ENCODE data around the gene SLCO3A1.

SLCO3A1 gene

GRCh38 chr15:91826443-91826842, 27.1 kb upstream of the SLCO3A1 start:
- in situ Hi-C loops (cut with MboI; ENCODE audit: low pct_unique_long_range_greater_than_20kb, low sequenced_read_pairs, unreplicated experiment): no loop called here
- DNase-seq (ENCODE audit: low spot score): no peak

DNA sequence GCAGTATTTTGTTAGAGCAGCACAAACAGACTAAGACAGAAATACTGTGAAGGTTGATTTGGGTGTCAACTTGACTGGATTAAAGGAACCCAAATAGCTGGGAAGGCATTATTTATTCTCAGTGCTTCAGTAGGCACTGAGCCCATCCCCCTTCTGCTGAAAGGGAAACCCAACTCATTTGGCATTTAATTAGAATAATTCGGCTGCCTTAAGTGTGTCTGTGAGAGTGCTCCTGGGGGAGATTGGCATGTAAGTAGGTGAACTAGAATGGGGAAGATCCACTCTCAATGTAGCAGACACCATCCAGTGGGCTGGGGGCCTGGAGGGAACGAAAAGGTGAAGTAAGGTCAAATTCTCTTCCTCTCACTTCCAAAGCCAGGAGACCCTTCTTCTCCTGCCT, 20.5 kb upstream of the SLCO3A1 start:
- TF ChIP-seq, protein P1, sequence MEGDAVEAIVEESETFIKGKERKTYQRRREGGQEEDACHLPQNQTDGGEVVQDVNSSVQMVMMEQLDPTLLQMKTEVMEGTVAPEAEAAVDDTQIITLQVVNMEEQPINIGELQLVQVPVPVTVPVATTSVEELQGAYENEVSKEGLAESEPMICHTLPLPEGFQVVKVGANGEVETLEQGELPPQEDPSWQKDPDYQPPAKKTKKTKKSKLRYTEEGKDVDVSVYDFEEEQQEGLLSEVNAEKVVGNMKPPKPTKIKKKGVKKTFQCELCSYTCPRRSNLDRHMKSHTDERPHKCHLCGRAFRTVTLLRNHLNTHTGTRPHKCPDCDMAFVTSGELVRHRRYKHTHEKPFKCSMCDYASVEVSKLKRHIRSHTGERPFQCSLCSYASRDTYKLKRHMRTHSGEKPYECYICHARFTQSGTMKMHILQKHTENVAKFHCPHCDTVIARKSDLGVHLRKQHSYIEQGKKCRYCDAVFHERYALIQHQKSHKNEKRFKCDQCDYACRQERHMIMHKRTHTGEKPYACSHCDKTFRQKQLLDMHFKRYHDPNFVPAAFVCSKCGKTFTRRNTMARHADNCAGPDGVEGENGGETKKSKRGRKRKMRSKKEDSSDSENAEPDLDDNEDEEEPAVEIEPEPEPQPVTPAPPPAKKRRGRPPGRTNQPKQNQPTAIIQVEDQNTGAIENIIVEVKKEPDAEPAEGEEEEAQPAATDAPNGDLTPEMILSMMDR (IDR thresholded peaks at IDR 0.05; ENCODE audit: extremely low read depth, insufficient read depth, missing control alignments): no peak
- in situ Hi-C loops (cut with MboI; ENCODE audit: low pct_unique_long_range_greater_than_20kb, low sequenced_read_pairs, unreplicated experiment): no loop called here
- no peak for DNase-seq (ENCODE audit: low spot score)

More at GRCh38 chr15:91826443-91826842, 27.1 kb upstream of the SLCO3A1 start:
- TF ChIP-seq, protein P1 (IDR thresholded peaks at IDR 0.05; ENCODE audit: extremely low read depth, insufficient read depth, missing control alignments): no peak

GRCh38 chr15:91839867-91840266, 13.6 kb upstream of the SLCO3A1 start:
- no peak for DNase-seq (ENCODE audit: low spot score)
- TF ChIP-seq, protein P1 (IDR thresholded peaks at IDR 0.05; ENCODE audit: extremely low read depth, insufficient read depth, missing control alignments): no peak
- in situ Hi-C loops (cut with MboI; ENCODE audit: low pct_unique_long_range_greater_than_20kb, low sequenced_read_pairs, unreplicated experiment): no loop called here

DNA sequence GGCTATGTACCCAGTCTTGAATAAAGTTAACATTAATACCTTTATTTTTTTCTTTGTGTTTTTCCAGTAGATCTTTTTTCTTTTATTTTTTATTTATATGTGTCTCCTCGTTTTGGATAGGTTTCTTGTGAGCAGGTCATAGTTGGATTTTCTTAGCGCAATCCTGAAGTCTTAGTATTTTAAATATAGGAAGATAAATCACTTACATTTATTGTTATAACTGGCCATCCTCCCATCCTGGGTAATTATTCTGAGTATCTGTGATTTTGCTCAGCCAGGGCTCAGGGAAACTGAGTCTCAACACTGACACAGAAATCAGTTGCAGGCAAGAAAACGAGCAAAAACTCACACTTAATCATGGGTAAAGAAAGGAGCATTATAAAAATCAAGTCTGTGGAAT, 11.6 kb upstream of the SLCO3A1 start:
- in situ Hi-C loops (cut with MboI; ENCODE audit: low pct_unique_long_range_greater_than_20kb, low sequenced_read_pairs, unreplicated experiment): no loop called here
- no peak for DNase-seq (ENCODE audit: low spot score)
- TF ChIP-seq, protein P1 (IDR thresholded peaks at IDR 0.05; ENCODE audit: extremely low read depth, insufficient read depth, missing control alignments): no peak

DNA sequence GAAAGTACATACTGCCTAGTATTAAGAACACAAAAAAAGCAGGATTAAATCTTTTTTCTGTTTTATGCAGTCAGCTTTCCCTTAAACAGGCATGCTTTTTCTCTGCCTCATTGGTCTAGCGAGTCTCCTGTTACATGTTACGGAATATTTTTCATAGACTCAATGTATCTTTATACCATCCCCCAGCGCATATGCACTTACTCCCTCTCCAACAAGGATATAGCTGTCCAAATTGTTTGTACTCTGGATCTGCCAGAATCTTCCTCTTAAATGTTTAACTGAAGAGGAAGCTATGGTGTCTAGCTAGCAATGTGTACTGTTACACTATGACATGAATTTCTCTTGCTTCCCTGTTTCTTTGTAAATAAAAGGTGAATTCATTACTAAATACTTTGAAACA, 9.2 kb upstream of the SLCO3A1 start:
- TF ChIP-seq, protein P1 (IDR thresholded peaks at IDR 0.05; ENCODE audit: extremely low read depth, insufficient read depth, missing control alignments): no peak
- in situ Hi-C loops (cut with MboI; ENCODE audit: low pct_unique_long_range_greater_than_20kb, low sequenced_read_pairs, unreplicated experiment): no loop called here

GRCh38 chr15:91844928-91845327, 8.6 kb upstream of the SLCO3A1 start:
- in situ Hi-C loops (cut with MboI; ENCODE audit: low pct_unique_long_range_greater_than_20kb, low sequenced_read_pairs, unreplicated experiment): no loop called here
- TF ChIP-seq, protein P1 (IDR thresholded peaks at IDR 0.05; ENCODE audit: extremely low read depth, insufficient read depth, missing control alignments): no peak
- no peak for DNase-seq (ENCODE audit: low spot score)

More for the DNA sequence above, 9.2 kb upstream of the SLCO3A1 start:
- no peak for DNase-seq (ENCODE audit: low spot score)

- in situ Hi-C loops (cut with MboI; ENCODE audit: low pct_unique_long_range_greater_than_20kb, low sequenced_read_pairs, unreplicated experiment): no loop called here
- DNase-seq (ENCODE audit: low spot score): no peak
- TF ChIP-seq, protein P1 (IDR thresholded peaks at IDR 0.05; ENCODE audit: extremely low read depth, insufficient read depth, missing control alignments): no peak
These were observed 7.8 kb upstream of the SLCO3A1 start for GRCh38 chr15:91845720-91846119.

All from GM13977 (cell line).